Measurements from ENCODE around the gene CNTD1.

GRCh38 chr17:42772945-42773289 is 25.7 kb upstream of the CNTD1 start:
- TF ChIP-seq POLR2A (IDR thresholded peaks at IDR 0.05; ENCODE audit: low read depth, low read length) (no peak), POLR2AphosphoS5 (IDR thresholded peaks at IDR 0.05; ENCODE audit: low read depth, low read length) (no peak), TAF1 (IDR thresholded peaks at IDR 0.05; ENCODE audit: borderline replicate concordance, low read depth, low read length) (no peak)

All from GM12892 (cell line).